ENCODE data around the gene PTPRN.
"Not testable (repeated sequence)": the region's sequence is repeated elsewhere in the genome, so short reads cannot be mapped to it uniquely, and the experiment has no call there.

DNA sequence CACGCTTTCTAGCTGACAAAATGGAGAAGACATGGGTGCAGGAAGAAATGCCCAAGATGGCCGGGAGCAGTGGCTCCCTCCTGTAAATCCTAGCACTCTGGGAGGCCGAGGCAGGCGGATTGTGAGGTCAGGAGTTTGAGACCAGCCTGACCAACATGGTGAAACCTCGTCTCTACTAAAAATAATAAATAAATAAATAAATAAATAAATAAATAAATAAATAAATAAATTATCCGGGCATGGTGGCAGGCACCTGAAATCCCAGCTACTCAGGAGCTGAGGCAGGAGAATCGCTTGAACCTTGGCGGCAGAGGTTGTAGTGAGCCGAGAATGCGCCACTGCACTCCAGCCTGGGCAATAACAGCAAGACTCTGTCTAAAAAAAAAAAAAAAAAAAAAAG, 50.3 kb downstream of the PTPRN start:
- not testable (repeated sequence) for TF ChIP-seq POLR2A, EP300 (IDR thresholded peaks at IDR 0.05)
- TF ChIP-seq, protein P1, sequence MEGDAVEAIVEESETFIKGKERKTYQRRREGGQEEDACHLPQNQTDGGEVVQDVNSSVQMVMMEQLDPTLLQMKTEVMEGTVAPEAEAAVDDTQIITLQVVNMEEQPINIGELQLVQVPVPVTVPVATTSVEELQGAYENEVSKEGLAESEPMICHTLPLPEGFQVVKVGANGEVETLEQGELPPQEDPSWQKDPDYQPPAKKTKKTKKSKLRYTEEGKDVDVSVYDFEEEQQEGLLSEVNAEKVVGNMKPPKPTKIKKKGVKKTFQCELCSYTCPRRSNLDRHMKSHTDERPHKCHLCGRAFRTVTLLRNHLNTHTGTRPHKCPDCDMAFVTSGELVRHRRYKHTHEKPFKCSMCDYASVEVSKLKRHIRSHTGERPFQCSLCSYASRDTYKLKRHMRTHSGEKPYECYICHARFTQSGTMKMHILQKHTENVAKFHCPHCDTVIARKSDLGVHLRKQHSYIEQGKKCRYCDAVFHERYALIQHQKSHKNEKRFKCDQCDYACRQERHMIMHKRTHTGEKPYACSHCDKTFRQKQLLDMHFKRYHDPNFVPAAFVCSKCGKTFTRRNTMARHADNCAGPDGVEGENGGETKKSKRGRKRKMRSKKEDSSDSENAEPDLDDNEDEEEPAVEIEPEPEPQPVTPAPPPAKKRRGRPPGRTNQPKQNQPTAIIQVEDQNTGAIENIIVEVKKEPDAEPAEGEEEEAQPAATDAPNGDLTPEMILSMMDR (IDR thresholded peaks at IDR 0.05) = not testable (repeated sequence)

Measured in tibial nerve (tissue), 4 donors.